Neuronal stem cell (in vitro differentiated cells): Measurements from ENCODE around the gene GRXCR2.
"Not testable (repeated sequence)": the region's sequence is repeated elsewhere in the genome, so short reads cannot be mapped to it uniquely, and the experiment has no call there.

ENCODE experiments used
- DNase-seq: peaks from one replicate; pipeline ENCODE4 v3.0.0-alpha.2; 2013; ENCODE audit warnings: low spot score
- H2AFZ ChIP-seq: one replicate; pipeline ENCODE4 v1.6.1; 2013; ENCODE audit warnings: mild to moderate bottlenecking, low read length, inconsistent platforms
- H2AK5ac ChIP-seq: 2 replicates; pipeline ENCODE4 v1.6.1; 2013; ENCODE audit warnings: low read depth, mild to moderate bottlenecking, inconsistent platforms, low read length, moderate library complexity, mixed read lengths
- H2BK120ac ChIP-seq: 2 replicates; pipeline ENCODE4 v1.6.1; 2013; ENCODE audit warnings: low read depth, mild to moderate bottlenecking, inconsistent platforms, low read length, moderate library complexity, mixed read lengths
- H2BK12ac ChIP-seq: one replicate; pipeline ENCODE4 v1.6.1; 2013; ENCODE audit warnings: low read length, inconsistent platforms
- H2BK15ac ChIP-seq: 2 replicates; pipeline ENCODE4 v1.6.1; 2013; ENCODE audit warnings: mild to moderate bottlenecking, low read length, inconsistent platforms, mixed read lengths
- H2BK5ac ChIP-seq: one replicate; pipeline ENCODE4 v1.6.1; 2013; ENCODE audit warnings: inconsistent platforms, mild to moderate bottlenecking, low read length, moderate library complexity
- H3K14ac ChIP-seq: one replicate; pipeline ENCODE4 v1.6.1; 2013; ENCODE audit warnings: low read length, inconsistent platforms
- H3K18ac ChIP-seq: 2 replicates; pipeline ENCODE4 v1.6.1; 2013; ENCODE audit warnings: low read length, inconsistent platforms
- H3K23ac ChIP-seq: 2 replicates; pipeline ENCODE4 v1.6.1; 2013; ENCODE audit warnings: low read depth, mild to moderate bottlenecking, mixed read lengths, low read length, inconsistent platforms; ENCODE audit not compliant: poor library complexity
- H3K27ac ChIP-seq: replicated peaks from 3 replicates; pipeline ENCODE4 v1.5.1; 2013; ENCODE audit warnings: low read length, inconsistent platforms
- H3K27me3 ChIP-seq, 3 experiments: 2 replicates each; pipeline ENCODE4 v1.6.1; 2013; ENCODE audit warnings: low read length in 3 of 3, mild to moderate bottlenecking in 2 of 3, inconsistent platforms in 1 of 3, low read depth in 1 of 3, mixed read lengths in 1 of 3, moderate library complexity in 1 of 3; ENCODE audit not compliant: control insufficient read depth in 3 of 3, insufficient read depth in 3 of 3
- H3K36me3 ChIP-seq, 2 donors: replicated peaks in 1 of 2; 2 replicates each; pipeline ENCODE4 v1.6.1; 2013; ENCODE audit warnings: low read length in 2 of 2; ENCODE audit not compliant: control insufficient read depth in 2 of 2, insufficient read depth in 2 of 2
- H3K4ac ChIP-seq: 2 replicates; pipeline ENCODE4 v1.6.1; 2013; ENCODE audit warnings: inconsistent platforms, mild to moderate bottlenecking, low read length, moderate library complexity
- H3K4me1 ChIP-seq, 2 donors: 1 replicate in 1 of 2; 2 replicates in 1 of 2; pipeline ENCODE4 v1.6.1; 2013; ENCODE audit warnings: low read length in 2 of 2, low read depth in 1 of 2; ENCODE audit not compliant: control insufficient read depth in 2 of 2, insufficient read depth in 1 of 2
- H3K4me2 ChIP-seq: one replicate; pipeline ENCODE4 v1.6.1; 2013; ENCODE audit warnings: mild to moderate bottlenecking, low read length, inconsistent platforms; ENCODE audit not compliant: insufficient read depth, poor library complexity, severe bottlenecking
- H3K4me3 ChIP-seq, 2 donors: 2 replicates each; pipeline ENCODE4 v1.5.1; 2013; ENCODE audit warnings: low read length in 2 of 2, mild to moderate bottlenecking in 2 of 2, inconsistent platforms in 1 of 2, moderate library complexity in 1 of 2
- H3K79me1 ChIP-seq: one replicate; pipeline ENCODE4 v1.6.1; 2013; ENCODE audit warnings: low read depth, mild to moderate bottlenecking, inconsistent platforms, low read length, moderate library complexity
- H3K9ac ChIP-seq: one replicate; pipeline ENCODE4 v1.6.1; 2013; ENCODE audit warnings: mild to moderate bottlenecking, low read depth, low read length, inconsistent platforms; ENCODE audit not compliant: poor library complexity
- H3K9me3 ChIP-seq, 2 donors: replicated peaks in 1 of 2; 2 replicates each; pipeline versions ENCODE3 to v1.6.1; 2013; ENCODE audit warnings: low read length in 2 of 2, mild to moderate bottlenecking in 2 of 2, inconsistent platforms in 1 of 2, low read depth in 1 of 2, mixed read lengths in 1 of 2, moderate library complexity in 1 of 2; ENCODE audit not compliant: control insufficient read depth in 2 of 2, insufficient read depth in 1 of 2
- H4K8ac ChIP-seq: one replicate; pipeline ENCODE4 v1.6.1; 2013; ENCODE audit warnings: low read depth, mild to moderate bottlenecking, inconsistent platforms, low read length, moderate library complexity
- H4K91ac ChIP-seq: one replicate; pipeline ENCODE4 v1.6.1; 2013; ENCODE audit warnings: low read length, low read depth, mild to moderate bottlenecking, inconsistent platforms; ENCODE audit not compliant: poor library complexity
- WGBS, 2 donors: extraction: QIAGEN DNeasy Blood & Tissue Kit; methylation state at CpG; one replicate each; pipeline ENCODE4 v1.1.7; 2013; ENCODE audit warnings: missing lambda C conversion rate in 2 of 2, mixed read lengths in 1 of 2; ENCODE audit not compliant: insufficient read length in 2 of 2, insufficient replicate concordance in 1 of 2; ENCODE audit errors: extremely low coverage in 2 of 2; 5-methylcytosine and 5-hydroxymethylcytosine counted together

Gene GRXCR2

DNA sequence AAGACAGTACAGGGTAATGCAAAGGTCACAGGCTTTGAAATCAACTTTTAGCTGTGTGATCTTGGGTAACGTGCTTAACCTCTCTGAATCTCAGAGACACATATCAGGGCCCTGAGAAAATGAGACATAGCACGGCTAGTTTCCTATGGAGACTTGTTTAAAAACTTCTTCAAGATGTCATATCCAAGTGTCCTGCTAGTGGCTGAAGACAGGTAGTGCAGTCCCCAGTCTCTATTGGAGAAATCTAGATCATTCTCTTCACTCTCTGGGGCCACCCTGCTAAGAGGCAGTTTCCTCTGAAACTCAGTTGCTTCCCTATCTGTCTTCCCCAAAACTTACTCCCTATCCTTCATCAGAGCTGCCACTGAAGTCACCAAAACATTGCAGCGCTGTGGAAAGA is 30.3 kb upstream of the GRXCR2 start:
- Histone ChIP-seq H3K9ac (no peak overlapping the region), H3K9me3 (no peaks in the 10 kb centered on the region), H2BK120ac (no peak overlapping the region), H2BK15ac (no peak overlapping the region), H3K14ac (no peak overlapping the region), H2AK5ac (no peak overlapping the region), H4K91ac (no peak overlapping the region), H2BK12ac (no peak overlapping the region), H3K79me1 (no peaks in the 10 kb centered on the region), H3K23ac (no peak overlapping the region), H3K4me1 (no peaks in the 10 kb centered on the region), H3K4me3 (no peak overlapping the region), H2AFZ (no peak overlapping the region), H2BK5ac (no peak overlapping the region), H4K8ac (no peak overlapping the region), H3K4me2 (no peak overlapping the region), H3K4ac (no peak overlapping the region), H3K27ac (no peak overlapping the region), H3K36me3 (no peaks in the 10 kb centered on the region), H3K27me3 (no peaks in the 10 kb centered on the region), H3K18ac (no peak overlapping the region)
- DNase-seq = no peak
- WGBS, 2 donors = no CpG with 5 or more reads among the region's 3 CpGs

DNA sequence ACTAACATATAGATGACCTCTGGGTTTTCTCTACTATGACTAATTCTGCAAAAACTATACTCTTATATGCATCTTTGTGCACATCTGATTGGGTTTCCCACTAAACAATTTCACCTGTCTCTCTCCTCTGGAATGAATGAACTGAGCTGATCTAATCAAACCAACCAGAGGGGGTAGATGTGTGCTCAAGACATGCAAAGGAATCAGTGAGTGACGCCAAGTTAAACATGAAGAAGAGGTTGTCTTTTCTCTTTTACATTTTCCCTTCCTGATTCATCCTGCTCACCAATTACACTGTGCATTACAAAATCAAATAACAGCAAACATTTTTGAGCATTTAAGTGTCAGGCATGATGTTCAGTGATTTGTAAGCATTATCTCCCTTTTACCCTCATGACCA is 29.6 kb upstream of the GRXCR2 start:
- Histone ChIP-seq H2BK5ac (no peak overlapping the region), H2BK12ac (no peak overlapping the region), H3K4me1 (no peaks in the 10 kb centered on the region), H3K79me1 (no peaks in the 10 kb centered on the region), H3K9me3 (no peaks in the 10 kb centered on the region), H2BK15ac (no peak overlapping the region), H3K27me3 (no peaks in the 10 kb centered on the region), H4K91ac (no peak overlapping the region), H2BK120ac (no peak overlapping the region), H3K9ac (no peak overlapping the region), H2AFZ (no peak overlapping the region), H3K36me3 (no peaks in the 10 kb centered on the region), H4K8ac (no peak overlapping the region), H3K23ac (no peak overlapping the region), H3K4me3 (no peak overlapping the region), H3K14ac (no peak overlapping the region), H3K27ac (no peak overlapping the region), H3K4ac (no peak overlapping the region), H2AK5ac (no peak overlapping the region), H3K18ac (no peak overlapping the region), H3K4me2 (no peak overlapping the region)
- WGBS, 2 donors = no CpG with 5 or more reads among the region's 1 CpG
- no peak for DNase-seq

DNA sequence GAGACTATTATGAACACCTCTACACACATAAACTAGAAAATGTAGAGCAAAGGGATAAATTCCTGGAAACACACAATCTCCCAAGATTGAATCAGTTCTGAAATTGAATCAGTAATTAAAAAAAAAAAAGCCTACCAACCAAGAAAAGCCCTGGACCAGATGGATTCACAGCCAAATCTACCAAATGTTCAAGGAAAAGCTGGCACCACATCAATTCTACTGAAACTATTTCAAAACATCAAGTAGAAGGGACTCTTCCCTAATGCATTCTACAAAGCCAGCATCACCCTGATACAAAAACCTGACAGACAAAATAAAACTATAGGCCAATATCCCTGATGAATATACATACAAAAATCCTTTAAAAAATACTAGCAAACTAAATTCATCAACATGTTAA is 25.4 kb upstream of the GRXCR2 start:
- Histone ChIP-seq H3K27ac (no peak overlapping the region), H4K8ac (no peak overlapping the region), H3K9me3 (no peaks in the 10 kb centered on the region), H3K18ac (no peak overlapping the region), H3K9ac (no peak overlapping the region), H2AK5ac (no peak overlapping the region), H2BK12ac (no peak overlapping the region), H3K36me3 (no peaks in the 10 kb centered on the region), H3K4me1 (no peaks in the 10 kb centered on the region), H2AFZ (no peak overlapping the region), H2BK15ac (no peak overlapping the region), H3K4ac (no peak overlapping the region), H3K79me1 (no peaks in the 10 kb centered on the region), H2BK120ac (no peak overlapping the region), H3K23ac (no peak overlapping the region), H4K91ac (no peak overlapping the region), H3K4me2 (no peak overlapping the region), H2BK5ac (no peak overlapping the region), H3K14ac (no peak overlapping the region), H3K27me3 (no peaks in the 10 kb centered on the region), H3K4me3 (no peak overlapping the region)
- DNase-seq = no peak

DNA sequence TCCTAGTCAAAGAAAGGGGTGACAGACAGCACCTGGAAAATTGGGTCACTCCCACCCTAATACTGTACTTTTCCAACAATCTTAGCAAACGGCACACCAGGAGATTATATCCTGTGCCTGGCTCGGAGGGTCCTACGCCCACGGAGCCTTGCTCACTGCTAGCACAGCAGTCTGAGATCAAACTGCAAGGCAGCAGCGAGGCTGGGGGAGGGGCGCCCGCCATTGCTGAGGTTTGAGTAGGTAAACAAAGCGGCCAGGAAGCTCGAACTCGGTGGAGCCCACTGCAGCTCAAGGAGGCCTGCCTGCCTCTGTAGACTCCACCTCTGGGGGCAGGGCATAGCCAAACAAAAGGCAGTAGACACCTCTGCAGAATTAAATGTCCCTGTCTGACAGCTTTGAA is 18.6 kb upstream of the GRXCR2 start:
- not testable (repeated sequence) for H2BK12ac ChIP-seq, H2AFZ ChIP-seq, DNase-seq, H3K14ac ChIP-seq, H3K4ac ChIP-seq, H3K23ac ChIP-seq, H2BK5ac ChIP-seq, H2BK120ac ChIP-seq, H4K8ac ChIP-seq, H3K4me1 ChIP-seq, H3K36me3 ChIP-seq, H3K4me2 ChIP-seq, H3K18ac ChIP-seq, H3K27me3 ChIP-seq, H3K79me1 ChIP-seq, H2AK5ac ChIP-seq, H2BK15ac ChIP-seq, H3K27ac ChIP-seq, H3K9ac ChIP-seq, H4K91ac ChIP-seq, H3K9me3 ChIP-seq, H3K4me3 ChIP-seq
- no CpG with 5 or more reads among the region's 10 CpGs for WGBS, 2 donors
